HG02763 (cell line): Measurements from ENCODE around the gene USP25.
"Not testable (repeated sequence)": the region's sequence is repeated elsewhere in the genome, so short reads cannot be mapped to it uniquely, and the experiment has no call there.

Source experiments
- ATAC-seq: cut with Tn5 transposase; IDR thresholded peaks from one replicate; pipeline ENCODE4 v1.9.1; 2021; ENCODE audit warnings: mild to moderate bottlenecking, moderate library complexity; ENCODE audit not compliant: unreplicated experiment

USP25 gene

GRCh38 chr21:15732290-15732995, 2.7 kb downstream of the USP25 start:
- ATAC-seq: peak; percentile 46

DNA sequence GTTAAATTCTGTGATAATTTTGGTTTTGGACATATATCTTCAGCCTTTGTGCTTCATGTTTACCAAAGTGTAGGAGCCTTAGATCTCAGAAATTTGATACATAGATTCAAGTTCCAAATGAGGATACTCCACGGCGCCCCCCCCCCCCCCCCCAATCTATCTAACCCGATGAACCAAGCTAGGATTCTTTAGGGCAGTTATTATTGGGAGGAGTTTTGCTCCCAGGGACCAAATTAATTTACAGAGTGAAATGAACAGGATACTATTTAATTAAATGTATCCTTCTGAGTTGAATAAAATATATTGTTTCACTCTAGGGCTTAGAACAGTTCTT, 3.2 kb downstream of the USP25 start:
- no peak for ATAC-seq

DNA sequence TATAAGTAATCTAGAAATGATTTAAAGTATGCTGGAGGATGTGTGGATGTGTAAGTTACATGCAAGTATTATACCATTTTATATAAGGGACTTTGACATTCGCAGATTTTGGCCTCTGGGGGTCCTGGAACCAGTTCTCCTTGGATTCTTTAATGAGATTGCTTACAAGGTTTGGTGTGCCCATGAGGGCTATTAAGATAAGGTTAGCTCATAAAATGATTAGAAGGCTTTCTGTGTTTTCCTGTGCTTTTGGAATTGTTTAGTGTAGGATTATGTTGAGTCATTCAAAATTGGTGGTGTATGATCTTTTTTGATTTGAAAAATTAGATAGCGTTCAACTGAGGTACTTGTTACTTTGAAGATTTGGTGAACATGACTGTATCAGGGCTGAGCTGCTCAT, 5.6 kb downstream of the USP25 start:
- ATAC-seq: no peak

DNA sequence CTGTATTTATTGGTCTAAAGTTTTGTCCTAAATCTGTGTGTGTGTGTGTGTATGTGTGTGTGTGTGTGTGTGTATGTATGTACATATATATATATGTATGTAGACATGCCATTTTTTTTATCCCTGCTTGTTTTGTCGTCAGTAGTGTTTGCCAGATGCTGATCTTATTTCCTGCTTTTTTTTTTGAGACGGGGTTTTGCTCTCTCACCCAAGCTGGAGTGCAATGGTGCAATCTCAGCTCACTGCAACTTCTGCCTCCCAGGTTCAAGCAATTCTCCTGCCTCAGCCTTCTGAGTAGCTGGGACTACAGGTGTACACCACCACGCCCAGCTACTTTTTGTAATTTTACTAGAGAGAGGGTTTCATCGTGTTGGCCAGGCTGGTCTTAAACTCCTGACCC, 6.1 kb downstream of the USP25 start:
- ATAC-seq: not testable (repeated sequence)

- ATAC-seq: not testable (repeated sequence)
Measured at GRCh38 chr21:15738779-15739178, 9.0 kb downstream of the USP25 start.

DNA sequence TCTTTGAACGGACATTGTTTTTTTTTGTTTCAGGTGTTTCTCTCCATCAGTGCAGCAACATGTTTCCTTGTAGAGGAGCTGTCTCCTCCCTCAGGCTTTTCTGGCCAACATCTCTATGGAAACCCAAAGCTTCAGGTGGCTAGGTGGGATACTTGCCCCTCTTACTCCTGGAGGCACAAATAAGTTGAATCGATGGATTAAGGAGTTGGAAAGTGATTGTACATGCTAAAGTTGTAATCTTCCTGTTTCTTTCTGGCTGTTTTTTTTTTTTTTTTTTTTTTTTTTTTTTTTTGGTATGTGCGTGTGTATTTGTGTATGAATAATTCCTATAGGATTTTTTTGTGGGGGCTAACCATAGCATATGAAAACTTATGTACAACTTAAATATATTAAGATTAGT, 10.6 kb downstream of the USP25 start:
- ATAC-seq: no peak

DNA sequence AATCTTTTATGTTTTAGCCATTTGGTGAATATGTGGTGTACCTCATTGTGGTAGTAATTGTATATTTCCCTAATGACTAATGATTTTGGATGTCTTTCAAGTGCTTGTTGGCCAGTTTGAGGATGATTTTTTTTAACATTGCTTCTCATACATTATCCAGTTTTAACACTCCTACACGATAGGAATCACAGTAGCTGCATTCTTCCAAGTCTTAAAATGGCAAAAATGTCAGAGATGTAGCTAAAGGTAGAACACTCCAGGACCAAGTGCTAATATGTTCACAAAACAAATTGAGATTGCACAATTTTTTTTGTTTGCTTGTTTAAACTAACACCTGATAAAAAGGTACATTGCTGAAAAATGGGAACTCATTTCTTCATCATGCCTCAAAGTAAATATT, 11.7 kb downstream of the USP25 start:
- no peak for ATAC-seq

DNA sequence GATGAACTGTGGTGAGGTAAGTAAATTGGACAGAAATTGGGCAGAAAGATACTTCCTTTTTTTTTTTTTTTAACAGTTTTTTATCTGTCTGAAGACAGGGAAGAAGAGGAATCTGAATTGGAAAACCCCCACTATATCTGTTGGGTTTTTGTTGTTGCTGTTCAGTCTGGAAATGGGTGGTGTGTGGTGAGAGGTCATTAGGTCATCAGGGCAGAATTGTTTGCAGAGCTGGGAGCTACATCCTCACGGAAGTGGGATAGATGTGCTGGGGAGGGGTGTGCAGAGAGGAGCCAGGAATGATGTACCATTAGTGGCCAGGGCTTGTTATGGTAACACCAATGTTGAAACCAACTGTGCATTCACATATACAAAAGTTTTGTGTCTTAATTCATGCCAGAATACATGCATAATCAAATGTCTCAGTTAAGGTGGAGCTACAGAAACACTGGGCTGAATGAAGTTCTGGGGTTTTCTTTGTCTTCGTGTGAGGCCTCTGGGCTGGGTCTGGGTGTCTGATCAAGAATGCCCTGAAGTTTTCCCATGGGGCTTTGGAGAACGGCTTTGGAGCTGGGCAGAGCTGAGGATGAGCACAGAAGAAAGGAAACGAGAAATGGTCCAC, 12.4 kb downstream of the USP25 start:
- no peak for ATAC-seq

- no peak for ATAC-seq
Measured at GRCh38 chr21:15742694-15743093, 12.9 kb downstream of the USP25 start.

GRCh38 chr21:15743593-15743992, 13.8 kb downstream of the USP25 start:
- no peak for ATAC-seq

- no peak for ATAC-seq
Measured at GRCh38 chr21:15744926-15745325, 15.1 kb downstream of the USP25 start.

DNA sequence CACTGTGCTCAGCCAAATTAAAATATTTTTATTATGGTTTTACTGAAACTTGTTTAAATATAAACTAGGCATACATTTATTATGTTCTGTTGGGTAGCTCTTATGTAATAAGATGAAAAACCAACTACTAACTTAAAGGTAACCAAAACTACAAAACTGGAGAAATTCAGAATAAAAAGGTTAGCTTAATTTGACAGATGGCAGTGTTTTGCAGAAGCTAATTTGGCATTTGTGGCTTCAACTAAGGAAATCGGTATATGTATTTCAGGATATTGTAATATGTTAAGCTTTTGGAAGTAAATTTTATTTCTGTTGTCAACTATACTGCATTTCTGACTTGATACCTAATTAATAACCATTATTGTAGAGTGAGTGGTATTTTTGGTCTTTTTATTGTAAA, 18.8 kb downstream of the USP25 start:
- ATAC-seq: no peak

DNA sequence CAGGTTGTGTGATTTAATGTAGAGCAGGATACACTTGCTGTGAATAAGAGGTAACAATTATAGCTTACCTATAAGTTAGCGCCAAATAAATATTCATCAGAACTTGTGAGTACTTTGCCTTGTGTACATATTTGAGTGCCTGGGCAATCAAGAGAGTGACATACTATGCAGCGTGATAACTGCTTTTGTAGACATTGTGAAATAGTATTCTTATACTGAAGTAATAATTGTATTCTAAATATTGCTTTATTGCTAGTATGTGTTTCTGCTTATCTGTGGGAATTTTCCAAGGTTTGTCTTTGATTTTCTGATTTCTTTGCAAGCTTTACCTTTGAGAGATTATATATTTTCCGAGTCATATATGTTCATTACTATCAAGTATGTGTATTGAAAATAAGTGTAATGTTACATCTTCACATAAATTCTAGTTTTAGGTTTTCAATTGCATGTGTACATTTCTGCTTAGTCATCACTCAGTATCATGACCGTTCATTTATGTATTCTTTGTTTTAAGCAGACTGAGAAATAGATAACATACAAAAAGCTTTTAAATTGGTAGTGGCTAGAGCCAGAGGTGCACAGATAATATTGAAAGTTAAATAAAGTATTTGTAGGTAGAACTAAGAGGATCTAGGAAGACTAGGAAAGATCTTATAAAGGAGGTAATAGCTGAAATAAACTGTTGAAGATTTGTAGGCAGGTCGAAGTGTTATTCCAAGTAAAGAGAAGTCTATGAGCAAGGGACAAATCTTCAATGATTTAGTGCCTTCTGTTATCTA, 19.5 kb downstream of the USP25 start:
- no peak for ATAC-seq

GRCh38 chr21:15749861-15750159, 20.0 kb downstream of the USP25 start:
- no peak for ATAC-seq

DNA sequence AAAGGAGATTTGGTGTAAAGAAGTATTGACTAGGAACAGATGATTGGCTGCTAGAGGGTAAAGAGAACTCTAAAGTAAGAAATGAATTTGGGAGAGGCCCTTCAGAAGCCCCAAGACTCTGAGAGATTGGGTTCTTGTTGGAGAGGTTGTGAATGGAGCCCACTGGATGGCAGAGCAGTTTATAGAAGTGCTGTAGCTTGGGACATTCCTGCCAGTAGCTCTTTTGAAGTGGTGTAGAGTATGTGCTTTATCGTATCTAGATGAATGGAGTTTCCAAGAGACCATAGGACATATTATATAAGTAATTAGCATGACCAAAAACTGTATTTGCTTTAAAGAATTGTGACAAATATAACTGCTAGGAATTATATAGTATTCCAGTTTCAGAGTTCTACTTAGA, 21.3 kb downstream of the USP25 start:
- ATAC-seq: no peak

DNA sequence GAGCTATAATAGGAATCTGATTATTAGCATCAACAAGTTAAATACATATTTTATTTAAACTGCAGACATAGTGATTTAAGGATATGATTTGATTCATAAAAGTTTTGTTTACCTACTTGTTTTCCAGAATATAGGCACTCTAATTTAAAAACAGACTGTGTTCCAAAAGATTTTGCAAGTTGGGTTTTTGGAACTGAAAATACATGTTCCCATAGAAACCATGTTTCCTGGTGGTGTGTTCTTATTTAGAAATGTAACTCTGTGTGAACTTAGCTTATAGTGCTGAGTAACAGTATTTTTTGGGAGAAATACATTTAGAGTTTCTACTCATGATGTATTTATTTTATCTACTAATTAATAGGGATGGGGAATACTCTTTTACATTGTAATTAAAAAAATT, 21.8 kb downstream of the USP25 start:
- ATAC-seq: no peak

- no peak for ATAC-seq
Measured at GRCh38 chr21:15752763-15753407, 23.1 kb downstream of the USP25 start.

DNA sequence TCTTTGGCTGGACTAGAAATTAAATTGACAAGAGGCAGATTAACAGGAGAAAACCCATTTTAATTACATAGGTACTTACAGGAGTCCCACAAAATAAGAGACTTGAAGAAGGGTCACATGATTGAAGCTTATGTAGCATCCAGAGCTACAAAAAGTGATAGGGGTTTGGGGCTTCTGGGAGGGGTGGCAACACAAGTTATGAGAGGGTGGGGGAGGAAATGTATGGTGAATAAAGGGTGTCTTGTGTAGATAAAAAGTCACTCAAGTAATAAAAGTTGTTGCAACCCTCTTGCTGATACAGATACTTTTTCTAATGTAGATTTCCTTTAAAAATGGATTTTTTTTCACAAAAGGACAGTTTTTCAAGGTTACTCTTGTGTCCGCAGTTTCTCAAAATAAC, 24.0 kb downstream of the USP25 start:
- ATAC-seq: no peak

- ATAC-seq: no peak
Measured at GRCh38 chr21:15754640-15755039, 24.9 kb downstream of the USP25 start.

DNA sequence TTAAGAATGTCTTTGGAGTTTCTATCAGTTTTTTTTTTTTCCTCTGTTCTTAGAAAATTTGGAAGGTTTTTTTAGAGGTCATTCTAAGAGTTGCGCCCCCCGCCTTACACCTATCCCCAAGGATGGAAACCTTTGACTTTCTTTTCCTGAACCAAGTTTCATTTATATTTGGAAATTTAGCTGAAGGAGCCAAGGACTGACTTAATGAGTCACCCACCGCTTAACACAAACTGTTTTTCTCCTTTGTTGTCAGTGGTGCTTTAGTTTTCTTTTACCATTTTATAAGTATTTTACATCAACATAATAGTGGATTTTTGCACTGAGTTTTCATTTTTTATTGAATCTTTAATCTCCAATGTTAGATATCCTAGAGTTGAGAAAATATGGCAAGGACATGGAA, 25.3 kb downstream of the USP25 start:
- ATAC-seq: no peak

DNA sequence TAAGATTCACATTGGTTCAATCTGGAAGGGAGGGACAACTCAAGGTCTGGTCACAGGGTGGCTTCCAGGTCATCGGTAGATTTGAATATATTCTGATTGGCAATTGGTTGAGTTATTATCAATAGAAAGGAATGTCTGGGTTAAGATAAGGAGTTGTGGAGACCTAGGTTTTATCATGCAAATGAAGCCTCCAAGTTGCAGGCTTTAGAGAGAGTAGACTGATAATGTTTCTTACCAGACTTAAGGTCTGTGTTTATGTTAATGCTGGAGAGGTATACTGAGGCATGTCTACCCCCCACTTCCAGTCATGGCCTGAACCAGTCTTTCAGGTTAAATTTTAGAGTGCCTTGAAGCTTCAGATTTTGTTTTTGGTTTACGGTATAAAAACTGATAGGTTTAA, 29.7 kb downstream of the USP25 start:
- no peak for ATAC-seq

GRCh38 chr21:15761507-15762100, 31.8 kb downstream of the USP25 start:
- no peak for ATAC-seq
